ENCODE data around the gene APRT.

Gene APRT

DNA sequence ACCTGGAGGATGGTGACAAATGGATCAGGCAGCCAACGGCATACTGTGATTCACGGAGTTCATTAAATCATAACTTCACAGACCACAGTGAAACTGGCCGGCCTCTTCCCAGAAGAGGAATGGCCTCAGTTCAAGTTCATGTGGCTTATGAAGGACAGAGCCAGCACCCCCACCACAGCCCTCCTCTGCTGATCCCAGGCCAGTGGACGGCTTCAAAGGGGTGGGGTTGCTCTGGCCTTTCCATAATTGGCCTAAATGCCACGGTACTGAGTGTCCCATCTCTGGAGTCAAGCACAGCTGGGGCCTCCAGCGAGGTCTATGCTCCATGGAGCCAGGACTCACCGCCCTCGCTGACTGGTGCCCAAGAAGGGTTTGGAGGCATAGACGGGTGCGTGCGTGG, 23.7 kb upstream of the APRT start:
- Mint-ChIP-seq H3K27me3 (ENCODE audit: low read depth) (no peaks in the 10 kb centered on the region), H3K36me3 (ENCODE audit: low read depth) (peaks cover 10% of the 10 kb centered on the region)

DNA sequence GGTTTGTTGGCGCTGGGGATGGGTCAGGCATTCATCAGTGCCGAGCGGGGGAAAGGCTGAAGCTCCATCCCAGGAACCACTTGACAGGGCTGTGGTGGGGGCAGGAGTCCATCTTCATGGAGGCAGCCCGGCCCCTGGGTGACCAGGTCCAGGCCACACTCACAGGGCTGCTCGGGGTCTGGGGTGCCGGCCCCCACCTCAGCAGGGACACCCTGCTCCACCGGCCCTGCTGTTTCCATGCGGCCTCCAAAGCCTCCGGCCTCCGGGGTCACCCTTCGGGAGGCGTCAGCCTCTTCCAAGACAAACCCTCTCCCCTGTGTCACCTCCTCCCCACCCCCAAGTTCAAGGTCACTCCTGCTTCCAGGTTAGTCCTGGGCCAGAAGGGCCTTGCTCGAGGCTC, 22.9 kb upstream of the APRT start:
- TF ChIP-seq, protein P1, sequence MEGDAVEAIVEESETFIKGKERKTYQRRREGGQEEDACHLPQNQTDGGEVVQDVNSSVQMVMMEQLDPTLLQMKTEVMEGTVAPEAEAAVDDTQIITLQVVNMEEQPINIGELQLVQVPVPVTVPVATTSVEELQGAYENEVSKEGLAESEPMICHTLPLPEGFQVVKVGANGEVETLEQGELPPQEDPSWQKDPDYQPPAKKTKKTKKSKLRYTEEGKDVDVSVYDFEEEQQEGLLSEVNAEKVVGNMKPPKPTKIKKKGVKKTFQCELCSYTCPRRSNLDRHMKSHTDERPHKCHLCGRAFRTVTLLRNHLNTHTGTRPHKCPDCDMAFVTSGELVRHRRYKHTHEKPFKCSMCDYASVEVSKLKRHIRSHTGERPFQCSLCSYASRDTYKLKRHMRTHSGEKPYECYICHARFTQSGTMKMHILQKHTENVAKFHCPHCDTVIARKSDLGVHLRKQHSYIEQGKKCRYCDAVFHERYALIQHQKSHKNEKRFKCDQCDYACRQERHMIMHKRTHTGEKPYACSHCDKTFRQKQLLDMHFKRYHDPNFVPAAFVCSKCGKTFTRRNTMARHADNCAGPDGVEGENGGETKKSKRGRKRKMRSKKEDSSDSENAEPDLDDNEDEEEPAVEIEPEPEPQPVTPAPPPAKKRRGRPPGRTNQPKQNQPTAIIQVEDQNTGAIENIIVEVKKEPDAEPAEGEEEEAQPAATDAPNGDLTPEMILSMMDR (IDR thresholded peaks at IDR 0.05; ENCODE audit: unreplicated experiment in 3 of 3), result no peak
- no peaks in the 10 kb centered on the region for H3K4me1 Mint-ChIP-seq
- no peak overlapping the region for H3K4me3 Mint-ChIP-seq
- H3K27ac Mint-ChIP-seq, result no peak overlapping the region
- H3K27me3 Mint-ChIP-seq (ENCODE audit: low read depth), result no peaks in the 10 kb centered on the region
- H3K36me3 Mint-ChIP-seq (ENCODE audit: low read depth), result peaks cover 10% of the 10 kb centered on the region
- H3K9me3 Mint-ChIP-seq, result no peaks in the 10 kb centered on the region

More for the DNA sequence above, 23.7 kb upstream of the APRT start:
- H3K4me3 Mint-ChIP-seq, result no peak overlapping the region
- H3K27ac Mint-ChIP-seq, result no peak overlapping the region
- TF ChIP-seq, protein P1 (IDR thresholded peaks at IDR 0.05; ENCODE audit: unreplicated experiment in 3 of 3), result no peak
- H3K9me3 Mint-ChIP-seq, result no peaks in the 10 kb centered on the region
- H3K4me1 Mint-ChIP-seq, result no peaks in the 10 kb centered on the region

DNA sequence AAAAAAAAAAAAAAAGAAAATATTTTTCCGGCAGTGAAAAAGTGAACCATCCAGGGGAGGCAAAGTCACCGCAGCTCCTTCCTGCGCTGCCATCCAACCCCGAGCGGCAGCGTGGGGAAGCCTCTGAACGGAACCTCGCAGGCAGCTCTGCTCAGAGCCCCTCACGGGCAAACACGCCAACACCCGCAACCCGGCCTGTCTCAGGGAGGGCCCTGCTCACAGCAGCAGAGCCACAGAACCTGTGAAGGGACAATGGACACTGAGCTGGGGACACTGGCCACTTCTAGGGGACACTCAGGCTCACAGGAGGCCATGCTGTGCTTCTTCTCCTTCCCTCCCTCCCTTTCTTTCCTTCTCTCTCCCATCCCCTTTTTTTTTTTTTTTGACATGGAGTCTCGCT, 21.4 kb upstream of the APRT start:
- H3K9me3 Mint-ChIP-seq, result no peaks in the 10 kb centered on the region
- peaks cover 10% of the 10 kb centered on the region for H3K36me3 Mint-ChIP-seq (ENCODE audit: low read depth)
- H3K4me1 Mint-ChIP-seq, result no peaks in the 10 kb centered on the region
- TF ChIP-seq, protein P1 (IDR thresholded peaks at IDR 0.05; ENCODE audit: unreplicated experiment in 3 of 3), result no peak
- H3K27ac Mint-ChIP-seq, result no peak overlapping the region
- no peaks in the 10 kb centered on the region for H3K27me3 Mint-ChIP-seq (ENCODE audit: low read depth)
- no peak overlapping the region for H3K4me3 Mint-ChIP-seq

DNA sequence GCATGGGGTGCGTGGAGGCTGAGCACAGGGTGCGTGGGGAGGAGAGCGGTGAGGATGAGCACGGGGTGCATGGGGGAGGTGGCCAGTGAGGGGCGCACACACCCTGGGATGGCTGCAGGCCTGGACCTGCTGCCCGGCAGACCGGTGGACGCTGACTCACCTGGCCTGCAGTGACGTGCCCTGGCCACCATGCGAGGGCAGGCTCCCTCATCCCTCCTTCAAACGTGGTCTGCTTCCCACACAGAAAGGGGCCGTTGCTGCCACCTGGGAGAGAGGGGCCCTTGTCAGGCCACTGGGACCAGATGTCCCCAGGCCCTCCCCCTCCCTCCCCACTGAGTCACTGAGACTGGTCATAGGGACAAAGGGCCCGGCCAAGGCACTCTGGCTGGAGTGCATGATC, 20.1 kb upstream of the APRT start:
- Mint-ChIP-seq H3K36me3 (ENCODE audit: low read depth) (peaks cover 10% of the 10 kb centered on the region), H3K9me3 (no peaks in the 10 kb centered on the region), H3K4me3 (no peak overlapping the region), H3K4me1 (no peaks in the 10 kb centered on the region), H3K27me3 (ENCODE audit: low read depth) (no peaks in the 10 kb centered on the region), H3K27ac (no peak overlapping the region)
- TF ChIP-seq, protein P1 (IDR thresholded peaks at IDR 0.05; ENCODE audit: unreplicated experiment in 3 of 3), result no peak

DNA sequence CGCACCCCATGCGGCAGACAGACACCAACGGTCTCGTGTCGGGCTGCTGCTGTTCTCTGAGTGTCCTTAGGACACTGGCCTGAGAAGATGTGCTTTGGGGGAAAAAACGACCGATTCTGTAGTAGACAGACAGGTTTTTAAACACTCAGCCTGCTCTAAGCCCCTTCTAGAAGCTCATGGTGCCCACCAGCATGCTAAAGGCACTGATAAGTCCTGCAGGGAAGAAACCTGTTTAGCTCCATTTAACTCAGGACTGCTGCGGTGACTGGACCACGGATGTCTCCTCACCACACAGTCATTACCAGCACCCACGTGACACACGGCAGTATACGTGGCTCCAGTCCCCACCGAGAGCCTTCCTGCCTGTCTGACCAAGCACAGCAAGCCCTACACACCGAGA, 19.1 kb upstream of the APRT start:
- peaks cover 10% of the 10 kb centered on the region for H3K36me3 Mint-ChIP-seq (ENCODE audit: low read depth)
- TF ChIP-seq, protein P1 (IDR thresholded peaks at IDR 0.05; ENCODE audit: unreplicated experiment in 3 of 3), result no peak
- H3K27me3 Mint-ChIP-seq (ENCODE audit: low read depth), result no peaks in the 10 kb centered on the region
- no peaks in the 10 kb centered on the region for H3K4me1 Mint-ChIP-seq
- no peaks in the 10 kb centered on the region for H3K9me3 Mint-ChIP-seq
- H3K4me3 Mint-ChIP-seq, result no peak overlapping the region
- peak overlapping the region; percentile 59 to 97 (median 89) for H3K27ac Mint-ChIP-seq

GRCh38 chr16:88830258-88830657, 18.5 kb upstream of the APRT start:
- Mint-ChIP-seq H3K27ac (peak overlapping the region; percentile 59 to 97 (median 89)), H3K9me3 (no peaks in the 10 kb centered on the region), H3K36me3 (ENCODE audit: low read depth) (peaks cover 8% of the 10 kb centered on the region), H3K27me3 (ENCODE audit: low read depth) (no peaks in the 10 kb centered on the region), H3K4me3 (no peak overlapping the region), H3K4me1 (no peaks in the 10 kb centered on the region)
- TF ChIP-seq, protein P1 (IDR thresholded peaks at IDR 0.05; ENCODE audit: unreplicated experiment in 3 of 3), result no peak
